ENCODE data around the gene DAB1.

- no peak for TF ChIP-seq CTCF (IDR thresholded peaks at IDR 0.05; ENCODE audit: insufficient read depth, low read length, poor library complexity, severe bottlenecking)
- TF ChIP-seq EZH2phosphoT487 (conservative IDR thresholded peaks at IDR 0.05; ENCODE audit: low read length) = no peak
Observed at GRCh38 chr1:57400048-57400447, 23.8 kb downstream of the DAB1 start.
